ENCODE data around the gene ALDH18A1.
"Not testable (repeated sequence)": the region's sequence is repeated elsewhere in the genome, so short reads cannot be mapped to it uniquely, and the experiment has no call there.

The ALDH18A1 gene

GRCh38 chr10:95656291-95657164, at the start of gene ALDH18A1:
Gene ALDH18A1 (minus strand): TSS chr10:95656711. CDS start chr10:95653377, 3,334 bp downstream.
- DNase-seq (ENCODE audit: low spot score): peak; percentile 91

- no peak for DNase-seq (ENCODE audit: low spot score)
Observed at GRCh38 chr10:95698415-95698814, 41.9 kb upstream of the ALDH18A1 start.

- no peak for DNase-seq (ENCODE audit: low spot score)
Observed at GRCh38 chr10:95697429-95697828, 40.9 kb upstream of the ALDH18A1 start.

- no peak for DNase-seq (ENCODE audit: low spot score)
Observed at GRCh38 chr10:95694665-95695064, 38.2 kb upstream of the ALDH18A1 start.

- DNase-seq (ENCODE audit: low spot score): peak; percentile 93
Observed at GRCh38 chr10:95693668-95694534, 37.4 kb upstream of the ALDH18A1 start, which contains the start of gene TCTN3. Gene TCTN3 (minus strand): TSS chr10:95693927. CDS start chr10:95693899, 28 bp downstream.

- no peak for DNase-seq (ENCODE audit: low spot score)
Observed at GRCh38 chr10:95693071-95693667, 36.7 kb upstream of the ALDH18A1 start.

GRCh38 chr10:95691281-95691680, 34.8 kb upstream of the ALDH18A1 start:
- DNase-seq (ENCODE audit: low spot score): no peak

- DNase-seq (ENCODE audit: low spot score): no peak
Observed at GRCh38 chr10:95688648-95689047, 32.1 kb upstream of the ALDH18A1 start.

GRCh38 chr10:95683966-95684365, 27.5 kb upstream of the ALDH18A1 start:
- no peak for DNase-seq (ENCODE audit: low spot score)

GRCh38 chr10:95675403-95676116, 19.0 kb upstream of the ALDH18A1 start:
- no peak for DNase-seq (ENCODE audit: low spot score)

GRCh38 chr10:95674643-95675042, 18.1 kb upstream of the ALDH18A1 start:
- DNase-seq (ENCODE audit: low spot score): no peak

- not testable (repeated sequence) for DNase-seq (ENCODE audit: low spot score)
Observed at GRCh38 chr10:95672641-95673040, 16.1 kb upstream of the ALDH18A1 start.

- no peak for DNase-seq (ENCODE audit: low spot score)
Observed at GRCh38 chr10:95664543-95664942, 8.0 kb upstream of the ALDH18A1 start.

- DNase-seq (ENCODE audit: low spot score): no peak
Observed at GRCh38 chr10:95663496-95663895, 7.0 kb upstream of the ALDH18A1 start.

GRCh38 chr10:95661818-95662217, 5.3 kb upstream of the ALDH18A1 start:
- no peak for DNase-seq (ENCODE audit: low spot score)

GRCh38 chr10:95660283-95660682, 3.8 kb upstream of the ALDH18A1 start:
- DNase-seq (ENCODE audit: low spot score): no peak

GRCh38 chr10:95657250-95657649, 739 bp upstream of the ALDH18A1 start:
- DNase-seq (ENCODE audit: low spot score): no peak

GRCh38 chr10:95655571-95656290, 780 bp downstream of the ALDH18A1 start:
- no peak for DNase-seq (ENCODE audit: low spot score)

- DNase-seq (ENCODE audit: low spot score): no peak
Observed at GRCh38 chr10:95653895-95654294, 2.6 kb downstream of the ALDH18A1 start.

- no peak for DNase-seq (ENCODE audit: low spot score)
Observed at GRCh38 chr10:95651346-95652060, 5.0 kb downstream of the ALDH18A1 start.
